ENCODE measurements around the gene TFDP2.
"Not testable (repeated sequence)": the region's sequence is repeated elsewhere in the genome, so short reads cannot be mapped to it uniquely, and the experiment has no call there.

The TFDP2 gene

DNA sequence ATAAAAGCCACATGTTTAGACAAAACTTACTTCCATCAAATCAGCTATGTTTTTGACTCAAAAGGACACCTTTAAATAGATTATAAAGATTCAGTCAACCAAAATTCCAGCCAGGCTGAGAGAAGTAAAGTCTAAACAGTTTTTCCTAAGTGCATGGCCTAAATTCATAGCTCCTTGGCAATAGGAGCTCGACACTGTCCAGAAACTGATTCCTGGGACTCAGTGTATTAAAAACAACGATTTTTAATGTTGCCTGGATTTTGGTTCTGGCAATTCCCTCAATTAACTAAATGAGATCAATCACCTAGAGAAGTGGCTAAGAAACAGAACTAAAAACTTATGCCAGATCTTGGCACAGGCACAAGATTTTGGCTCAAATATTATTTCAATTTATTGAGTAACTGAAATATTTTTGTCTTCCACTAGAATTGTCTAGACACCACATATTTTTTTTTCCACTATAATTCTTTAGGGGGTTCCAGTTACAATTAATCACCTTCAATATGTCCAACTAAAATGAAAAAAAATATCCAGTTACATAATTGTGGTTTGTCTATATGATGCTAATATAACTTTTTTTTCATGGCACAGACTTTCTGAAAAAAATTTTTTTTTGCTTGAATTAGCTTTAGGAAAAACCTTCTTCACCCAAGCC is 135.9 kb downstream of the TFDP2 start:
- no peak for DNase-seq

DNA sequence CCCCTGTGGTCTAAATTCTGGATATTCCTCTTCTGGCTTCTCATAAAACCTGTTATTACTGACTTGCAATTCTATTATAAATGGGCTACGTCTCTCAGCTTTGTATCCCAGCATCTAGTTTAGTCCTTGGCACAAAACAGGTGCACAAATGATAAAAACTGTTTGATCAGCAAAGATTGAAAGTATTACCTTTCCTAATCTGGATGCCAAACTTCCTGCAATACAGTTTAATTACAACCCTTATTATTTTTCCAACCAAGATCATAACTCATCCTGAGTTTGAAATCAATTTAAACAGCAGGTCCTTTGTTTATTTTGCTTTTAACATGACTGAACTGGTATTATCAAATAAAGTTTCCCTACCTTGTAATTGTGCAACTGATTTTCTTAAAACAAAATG is 140.3 kb downstream of the TFDP2 start:
- no peak for DNase-seq

DNA sequence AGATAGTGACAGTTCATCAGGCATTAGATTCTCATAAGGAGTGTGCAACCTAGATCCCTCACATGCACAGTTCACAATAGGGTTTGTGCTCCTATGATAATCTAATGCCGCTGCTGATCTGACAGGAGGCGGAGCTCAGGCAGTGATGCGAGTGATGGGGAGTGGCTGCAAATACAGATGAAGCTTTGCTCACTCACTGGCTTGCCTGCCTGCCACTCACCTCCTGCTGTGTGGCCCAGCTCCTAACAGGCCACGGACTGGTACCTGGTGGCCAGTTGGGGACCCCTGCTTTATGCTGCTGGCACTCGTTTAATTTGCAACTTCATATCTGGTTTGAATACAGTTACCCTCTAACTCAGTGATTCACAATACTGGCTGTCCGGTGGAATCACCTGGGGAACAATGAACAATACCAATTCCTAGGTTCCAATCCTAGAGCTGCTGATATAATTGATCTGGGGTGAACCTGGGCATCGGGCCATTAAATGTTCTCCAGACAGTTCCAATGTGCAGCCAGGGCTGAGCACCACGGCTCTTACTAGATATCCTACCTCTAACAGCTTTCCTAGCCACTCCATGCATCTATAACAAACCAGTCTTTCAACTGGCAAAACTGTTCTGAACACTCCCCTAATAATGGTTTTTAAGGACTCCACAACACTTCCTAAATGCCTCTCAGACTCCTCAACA is 141.5 kb downstream of the TFDP2 start:
- DNase-seq, result no peak

DNA sequence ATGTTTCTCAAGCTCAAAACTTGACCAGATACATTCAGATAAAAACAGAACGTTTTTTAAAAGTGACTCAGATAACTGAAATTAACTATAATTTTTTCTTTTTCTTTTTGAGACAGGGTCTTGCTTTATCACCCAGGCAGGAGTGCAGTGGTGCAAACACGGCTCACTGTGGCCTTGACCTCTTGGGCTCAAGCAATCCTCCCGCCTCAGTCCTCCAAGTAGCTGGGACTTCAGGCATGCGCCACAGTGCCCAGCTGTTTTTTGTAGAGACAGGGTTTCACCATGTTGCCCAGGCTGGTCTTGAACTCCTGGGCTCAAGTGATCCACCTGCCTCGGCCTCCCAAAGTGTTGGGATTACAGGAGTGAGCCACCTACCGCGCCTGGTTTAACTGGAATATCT is 144.4 kb downstream of the TFDP2 start:
- DNase-seq, result not testable (repeated sequence)

DNA sequence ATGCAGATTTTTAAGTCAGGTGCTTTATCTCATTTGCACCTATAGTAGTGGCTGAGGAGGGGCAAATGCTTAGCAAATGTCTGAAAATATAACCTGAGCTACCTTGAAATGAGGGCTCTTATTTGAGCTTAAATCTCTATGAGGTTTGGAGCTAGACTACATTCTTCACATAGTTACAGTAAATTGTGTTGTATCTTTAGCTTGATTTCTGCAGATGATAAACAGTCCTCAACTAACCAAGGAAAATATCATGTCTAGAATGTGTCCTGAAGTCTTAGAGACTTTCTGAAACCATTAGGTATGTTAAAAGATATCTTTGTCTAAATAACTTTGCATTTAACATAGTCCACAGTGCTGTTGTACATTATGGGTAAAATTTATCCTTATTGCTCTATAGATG is 145.3 kb downstream of the TFDP2 start:
- DNase-seq, result no peak

DNA sequence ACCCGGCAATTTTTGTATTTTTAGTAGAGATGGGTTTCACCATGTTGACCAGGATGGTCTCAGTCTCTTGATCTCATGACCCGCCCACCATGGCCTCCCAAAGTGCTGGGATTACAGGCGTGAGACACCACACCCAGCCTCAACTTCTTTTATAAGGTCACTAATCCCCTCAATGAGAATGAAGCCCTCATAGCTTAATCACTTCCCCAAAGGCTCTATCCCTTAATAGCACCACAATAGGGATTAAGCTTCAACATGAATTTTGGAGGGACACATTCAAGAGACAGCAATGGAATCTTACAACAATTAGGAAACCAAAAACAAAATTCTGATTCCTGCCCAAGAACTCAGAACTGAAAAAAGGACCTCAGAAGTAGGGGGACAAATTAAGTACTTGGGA is 146.1 kb downstream of the TFDP2 start:
- DNase-seq, result no peak

DNA sequence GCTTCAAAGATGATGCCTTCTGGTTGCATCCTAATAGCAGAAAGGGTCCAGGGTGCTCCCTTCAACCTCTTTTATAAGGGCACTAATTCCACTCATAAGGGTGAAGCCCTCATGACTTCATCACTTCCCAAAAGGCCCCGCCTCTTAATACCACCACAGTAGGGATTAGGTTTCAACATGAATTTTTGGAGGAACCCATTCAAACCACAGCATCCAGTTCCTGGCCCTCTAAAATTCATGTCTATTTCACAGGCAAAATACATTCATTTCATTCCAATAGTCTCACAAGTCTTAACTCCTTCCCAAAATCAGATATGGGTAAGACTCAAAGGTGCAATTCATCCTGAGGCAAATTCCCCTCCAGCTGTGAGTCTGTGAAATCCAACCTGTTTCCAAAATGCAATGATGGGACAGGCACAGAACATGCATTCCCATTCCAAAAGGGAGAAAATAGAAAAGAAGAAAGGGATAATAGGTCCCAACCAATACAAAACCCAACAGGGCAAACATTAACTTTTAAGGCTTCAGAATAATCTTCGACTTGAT is 148.9 kb downstream of the TFDP2 start:
- no peak for DNase-seq

DNA sequence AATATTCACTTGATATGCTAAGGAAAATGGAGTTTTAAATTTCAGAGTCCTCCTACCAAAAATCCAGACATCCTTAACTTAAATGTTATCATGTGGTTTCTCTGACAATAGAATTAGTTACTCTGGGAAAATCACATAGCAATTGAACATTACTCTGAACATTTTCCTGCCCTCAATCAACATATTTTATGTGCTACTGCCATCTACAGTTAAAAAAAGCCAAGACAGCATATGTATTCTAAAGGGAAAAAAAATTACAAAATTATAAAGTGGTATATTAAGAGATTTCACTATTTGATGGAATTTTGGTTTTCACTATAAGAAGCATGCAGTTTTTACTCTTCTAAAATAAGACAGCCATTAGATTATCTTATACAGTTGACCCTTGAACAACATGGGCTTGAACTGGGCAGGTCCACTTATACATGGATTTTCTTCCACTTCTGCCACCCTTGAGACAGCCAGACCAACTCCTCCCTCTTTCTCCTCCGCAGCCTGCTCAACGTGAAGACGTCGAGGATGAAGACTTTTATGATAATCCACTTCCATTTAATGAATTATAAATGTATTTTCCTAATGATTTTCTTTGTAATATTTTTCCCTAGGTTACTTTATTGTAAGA is 150.6 kb downstream of the TFDP2 start:
- DNase-seq, result no peak

DNA sequence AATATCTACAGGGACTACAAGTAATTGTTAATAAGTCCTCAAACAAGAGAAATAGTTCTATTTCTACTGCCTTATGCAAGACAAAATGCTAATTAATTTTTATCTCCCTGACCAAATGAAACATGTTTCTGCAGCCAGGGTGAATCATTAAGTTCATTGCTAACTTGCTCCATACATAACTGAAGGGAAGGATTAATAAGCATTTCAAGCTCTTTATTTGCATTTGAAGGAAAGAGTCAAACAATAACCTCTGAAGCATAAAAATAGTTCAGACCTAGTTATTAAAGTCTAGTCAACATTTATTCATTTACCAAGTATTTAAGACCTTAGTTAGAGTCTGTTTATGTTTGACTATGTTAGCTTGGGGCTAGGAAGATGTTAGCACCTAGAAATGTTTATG is 152.9 kb downstream of the TFDP2 start:
- DNase-seq, result no peak

DNA sequence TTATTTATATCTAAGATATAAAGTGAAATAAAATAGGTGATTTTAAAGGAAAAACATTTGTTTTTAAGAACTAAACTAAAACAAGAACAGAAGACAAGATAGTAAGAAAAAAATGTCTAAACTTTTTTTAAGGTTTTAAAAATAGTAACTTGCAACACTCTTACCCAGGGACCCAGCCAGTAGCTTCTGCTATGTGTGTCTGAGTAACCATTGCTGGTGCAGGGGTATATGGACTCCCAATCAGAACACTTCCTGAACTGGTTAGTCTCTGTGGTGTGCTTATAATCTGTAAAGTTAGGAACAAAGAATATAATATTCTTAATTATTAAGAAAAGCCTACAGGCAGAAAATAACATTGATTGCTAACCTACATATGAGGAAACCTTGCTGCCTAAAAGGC is 154.5 kb downstream of the TFDP2 start:
- DNase-seq, result no peak

DNA sequence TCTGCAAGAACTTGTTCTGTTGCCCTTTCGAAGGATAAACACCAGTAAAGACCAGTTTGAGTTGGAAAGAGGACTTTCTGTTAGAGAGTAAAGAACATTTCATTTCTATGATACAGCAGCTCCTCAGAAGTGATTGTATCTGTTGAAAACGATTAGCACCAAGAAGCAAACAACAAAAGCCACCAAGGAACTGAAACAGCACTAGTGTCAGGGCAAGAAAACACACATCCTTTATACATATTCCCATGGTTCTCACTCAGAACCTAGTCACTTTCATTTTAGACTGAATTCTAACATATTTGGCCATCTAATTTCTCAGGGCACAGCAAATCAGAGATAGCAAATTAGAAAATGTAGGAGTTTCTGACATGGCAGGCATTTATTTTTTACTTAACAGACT is 156.8 kb downstream of the TFDP2 start:
- DNase-seq, result no peak

DNA sequence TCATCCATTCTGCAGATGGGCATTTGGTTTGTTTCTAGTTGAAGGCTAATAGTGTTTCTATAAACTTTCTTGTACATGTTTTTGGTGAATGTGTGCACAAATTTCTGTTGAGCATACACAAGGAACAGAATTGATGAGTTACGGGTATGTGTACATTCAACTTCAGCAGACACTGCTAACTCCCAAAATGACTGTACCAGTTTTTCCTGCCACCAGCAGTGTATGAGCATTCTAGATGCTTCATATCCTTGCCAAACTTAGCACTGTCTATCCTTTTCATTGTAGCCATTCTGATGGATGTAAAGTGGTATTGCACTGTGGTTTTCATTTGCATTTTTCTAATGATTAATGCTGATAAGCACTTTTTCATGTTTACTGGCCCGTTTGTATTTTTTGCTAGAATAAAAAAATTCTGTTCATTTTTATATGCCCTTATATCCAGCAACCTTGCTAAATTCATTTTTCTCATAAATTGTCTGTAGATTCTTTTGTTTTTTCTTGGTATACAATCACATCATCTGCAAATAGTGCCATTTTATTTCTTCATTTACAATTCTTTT is 162.7 kb downstream of the TFDP2 start:
- DNase-seq, result no peak

DNA sequence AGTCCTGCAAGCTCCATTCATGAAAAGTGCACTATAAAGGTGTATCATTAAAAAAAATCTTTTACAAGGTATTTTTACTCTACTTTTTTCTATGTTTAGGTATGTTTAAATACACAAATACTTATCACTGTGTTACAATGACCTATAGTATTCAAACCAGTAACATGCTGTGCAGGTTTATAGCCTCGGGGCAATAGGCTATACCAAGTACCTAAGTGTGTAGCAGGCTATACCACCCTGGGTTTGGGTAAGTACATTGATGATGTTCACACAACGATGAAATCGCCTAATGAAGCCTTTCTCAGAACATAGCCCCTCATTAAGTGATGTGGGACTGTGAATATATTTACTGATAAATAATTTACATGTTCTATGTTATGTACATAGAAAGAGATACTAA is 168.3 kb downstream of the TFDP2 start:
- DNase-seq, result no peak

DNA sequence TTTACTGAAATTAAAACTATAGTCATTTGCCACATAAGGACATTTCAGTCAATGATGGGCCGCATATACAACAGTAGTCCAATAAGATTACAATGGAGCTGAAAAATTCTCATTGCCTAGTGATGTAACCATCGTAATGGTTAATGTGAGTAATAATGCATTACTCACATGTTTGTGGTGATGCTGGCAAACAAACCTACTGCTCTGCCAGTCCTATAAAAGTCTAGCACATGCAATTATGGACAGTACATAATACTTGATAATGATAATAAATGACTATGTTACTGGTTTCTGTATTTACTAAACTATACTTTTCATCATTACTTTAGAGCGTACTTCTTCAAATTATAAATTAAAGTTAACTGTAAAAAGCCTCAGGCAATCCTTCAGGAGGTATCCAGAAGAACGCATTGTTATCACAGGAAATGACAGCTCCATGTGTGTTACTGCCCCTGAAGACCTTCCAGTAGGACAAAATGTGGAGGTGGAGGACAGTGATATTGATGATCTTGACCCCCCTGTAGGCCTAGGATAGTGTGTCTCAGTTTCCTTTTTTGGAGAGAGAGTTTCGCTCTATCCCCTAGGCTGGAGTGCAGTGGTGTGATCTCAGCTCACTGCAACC is 170.2 kb downstream of the TFDP2 start:
- no peak for DNase-seq

DNA sequence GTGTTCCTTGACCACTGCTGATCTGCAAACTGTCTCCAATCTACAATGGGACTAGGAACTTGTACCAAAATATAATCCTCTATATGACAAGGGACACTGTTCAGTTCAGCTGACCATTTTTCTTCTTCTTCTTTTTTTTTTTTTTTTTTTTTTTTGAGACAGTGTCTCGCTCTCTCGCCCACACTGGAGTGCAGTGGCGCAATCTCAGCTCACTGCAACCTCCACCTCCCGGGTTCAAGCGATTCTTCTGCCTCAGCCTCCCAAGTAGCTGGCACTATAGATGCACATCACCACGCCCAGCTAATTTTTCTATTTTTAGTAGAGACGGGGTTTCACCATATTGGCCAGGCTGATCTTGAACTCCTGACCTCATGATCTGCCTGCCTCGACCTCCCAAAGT is 174.6 kb downstream of the TFDP2 start:
- DNase-seq, result not testable (repeated sequence)

DNA sequence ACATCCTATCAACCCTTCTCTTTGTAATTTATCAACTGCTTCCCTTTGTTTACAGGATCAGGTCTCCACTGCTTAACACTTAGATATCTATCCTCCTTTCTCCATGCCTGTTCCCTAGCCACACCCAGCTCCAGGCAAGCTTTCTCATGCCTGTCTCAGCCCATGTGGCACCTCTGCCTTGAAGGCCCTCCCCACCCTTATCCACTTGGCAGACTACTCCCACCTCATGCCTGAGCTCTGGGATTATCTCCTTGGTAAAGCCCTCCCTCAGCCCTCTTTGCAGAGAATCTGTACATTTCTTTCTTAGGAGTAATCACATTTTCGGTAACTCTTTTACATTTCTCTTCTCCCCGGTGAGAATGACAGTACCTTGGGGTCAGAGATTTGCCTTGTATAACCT is 176.9 kb downstream of the TFDP2 start:
- no peak for DNase-seq

DNA sequence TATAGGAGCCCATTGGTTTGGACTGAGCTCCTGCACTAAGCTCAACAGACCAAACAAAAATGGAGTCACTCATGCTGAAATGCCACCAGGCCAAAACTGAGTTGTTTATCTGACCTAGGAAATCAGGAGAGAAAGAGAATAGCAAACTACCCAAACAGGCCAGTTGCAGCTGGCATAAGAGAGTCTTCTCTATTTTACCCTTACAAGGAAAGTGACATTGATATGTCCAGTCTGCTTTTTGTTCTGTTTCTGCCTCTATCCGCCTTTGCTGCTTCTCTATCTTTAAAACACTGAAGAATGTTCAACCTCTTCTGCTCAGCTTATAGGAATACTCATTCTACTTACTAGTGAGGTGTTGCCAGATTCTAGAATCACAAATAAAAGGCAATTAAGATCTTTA is 177.8 kb downstream of the TFDP2 start:
- DNase-seq, result no peak

DNA sequence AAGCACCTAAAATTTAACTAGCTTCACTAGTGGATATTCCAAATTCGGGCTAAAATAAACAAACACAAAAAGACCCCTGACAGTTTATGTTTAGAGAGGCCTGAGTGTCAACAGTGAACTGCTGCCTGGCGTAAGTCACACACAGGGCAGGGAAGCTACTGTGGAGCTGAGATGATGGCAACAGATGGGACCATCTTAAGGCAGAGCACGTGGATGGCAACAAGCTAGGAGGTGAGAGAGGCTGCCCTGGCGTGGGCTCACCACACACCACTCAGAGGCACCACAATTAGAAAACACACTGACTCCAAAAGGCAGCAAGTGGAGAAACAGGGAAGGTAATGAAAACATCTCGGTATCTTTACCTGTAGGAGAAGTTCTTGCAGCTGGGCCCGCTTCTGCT is 179.6 kb downstream of the TFDP2 start:
- no peak for DNase-seq

DNA sequence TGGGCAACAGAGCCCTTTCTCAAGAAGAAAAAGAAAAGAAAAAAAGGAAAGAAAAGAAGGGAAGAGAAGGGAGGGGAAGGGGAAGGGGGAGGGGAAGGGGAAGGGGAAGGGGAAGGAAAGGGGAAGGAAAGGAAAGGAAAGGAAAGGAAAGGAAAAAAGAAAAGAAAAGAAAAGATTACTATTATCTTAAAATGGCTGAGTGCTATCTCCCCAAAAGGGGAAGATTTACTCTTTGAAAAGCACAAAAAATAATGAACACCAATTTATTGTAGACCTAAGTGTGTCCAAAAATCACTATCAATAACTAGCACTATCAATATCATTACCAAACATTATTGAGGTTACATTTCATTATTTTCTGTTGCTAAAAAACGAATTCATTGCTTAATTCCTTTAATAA is 183.9 kb downstream of the TFDP2 start:
- DNase-seq, result no peak

DNA sequence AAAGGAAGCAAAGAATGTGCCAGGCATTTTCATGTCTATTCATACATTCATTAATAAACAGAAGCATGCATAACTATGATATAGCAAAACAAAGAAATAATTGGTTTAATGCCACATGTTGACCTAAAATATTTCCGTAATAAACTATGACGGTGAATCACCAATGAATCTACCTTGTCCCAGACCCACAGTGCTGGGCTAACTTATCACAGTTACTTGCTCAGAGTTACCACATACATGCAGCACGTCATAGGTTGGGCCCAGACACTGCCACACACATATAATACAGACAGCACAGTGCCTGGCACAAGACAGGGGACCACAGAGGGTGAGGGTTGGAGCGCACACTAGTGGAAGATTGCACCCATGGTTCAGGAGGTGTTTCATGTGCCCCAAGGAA is 186.0 kb downstream of the TFDP2 start:
- DNase-seq, result no peak

DNA sequence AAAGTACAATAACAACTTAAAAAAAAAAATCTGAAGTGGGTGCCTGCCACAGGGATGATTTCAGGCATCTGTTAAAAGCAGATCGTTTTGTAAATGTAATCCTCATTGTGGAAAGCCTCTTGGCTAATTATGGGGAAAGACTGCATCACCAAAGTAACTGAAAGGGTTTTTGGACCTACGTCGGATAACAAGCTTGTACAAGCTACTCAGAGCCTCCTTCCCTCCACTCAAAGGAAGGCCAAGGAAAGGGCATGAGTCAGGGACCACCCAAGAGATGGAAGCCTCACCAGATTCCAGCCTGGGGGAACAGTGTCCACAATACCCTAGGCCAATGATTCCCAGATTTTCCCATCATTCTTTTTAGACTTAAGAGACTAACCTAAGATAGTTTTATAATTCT is 188.6 kb downstream of the TFDP2 start:
- DNase-seq, result no peak

DNA sequence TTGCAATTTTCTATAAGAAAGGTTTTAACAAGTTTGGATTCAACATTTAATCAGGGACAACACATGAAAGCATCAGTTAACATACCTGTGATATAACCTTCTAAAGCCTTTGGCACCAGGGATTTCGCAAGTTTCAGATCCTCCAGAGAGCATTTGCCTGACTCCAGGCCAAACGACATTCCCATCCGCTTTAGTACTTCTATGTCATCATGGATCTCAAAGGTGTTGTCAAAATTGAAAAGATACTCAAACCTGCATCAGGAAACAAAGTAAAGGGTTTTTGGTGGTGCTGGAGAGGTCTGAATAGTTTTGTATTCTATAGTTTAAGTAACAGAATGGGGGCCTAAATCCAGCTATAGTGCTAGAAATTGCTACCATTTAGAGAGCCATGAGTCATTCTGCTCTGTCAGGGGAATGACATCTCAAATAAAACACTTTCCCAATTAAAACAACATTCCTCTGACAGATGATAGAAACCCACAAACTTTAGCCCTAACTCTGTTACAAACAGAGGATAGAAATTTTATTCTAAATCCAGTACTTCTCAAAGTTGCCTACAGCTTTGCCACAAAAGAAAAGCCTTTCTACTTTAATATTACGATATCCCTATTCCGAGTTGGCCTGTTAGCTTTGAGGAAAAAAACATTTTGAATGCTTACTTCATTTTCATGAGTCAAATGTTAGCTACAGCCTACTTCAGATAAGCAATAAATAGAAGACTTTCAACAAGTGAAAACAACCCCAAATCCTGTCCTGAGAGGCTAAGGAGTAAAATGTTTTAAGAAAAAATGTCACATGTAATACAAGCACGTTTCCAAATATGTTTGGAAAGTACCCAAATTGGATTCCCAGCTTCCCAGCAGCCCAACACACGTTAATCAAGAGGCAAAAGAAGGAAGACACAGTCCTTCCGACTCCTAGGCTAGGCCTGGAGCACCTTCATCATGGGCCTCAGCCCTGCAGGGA is 189.5 kb downstream of the TFDP2 start:
- DNase-seq, result no peak

All from SHP77 (cell line).